ENCODE data around the gene PDAP1. TPM values are rescaled to one million over a fixed set of nuclear protein-coding genes. Genes with fewer than 3 reads are reported as not detected.

The PDAP1 gene
- total and polyA plus RNA-seq, 2 of the 13 experiments (the other 11 are each of a cell fraction or from before 2014, with no cell fraction given), result 13.0 to 100 TPM

DNA sequence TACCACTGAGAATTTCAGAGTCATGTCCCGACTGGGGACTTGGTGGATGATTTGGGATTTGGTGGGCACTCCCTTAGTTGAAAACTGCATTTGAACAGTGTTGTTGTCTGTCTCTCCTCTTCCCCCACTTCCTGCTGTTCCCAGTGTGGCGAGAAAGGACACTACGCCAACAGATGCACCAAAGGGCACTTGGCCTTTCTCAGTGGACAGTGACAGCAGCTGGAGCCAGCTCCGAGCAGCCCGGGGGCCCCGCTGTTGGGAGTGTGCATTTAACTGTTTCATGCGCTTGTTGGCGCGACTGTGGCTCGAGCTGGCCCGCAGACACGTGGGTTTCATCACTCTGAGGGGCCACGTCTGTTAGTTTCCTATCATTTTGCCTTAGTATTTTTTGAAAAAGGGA, 47.9 kb upstream of the PDAP1 start:
- no TSS peak for BruUV-seq (replicated peaks)
- peaks cover 41% of the 10 kb centered on the region for H4K20me1 ChIP-seq (ENCODE audit: insufficient read depth, low read length)
- no peak overlapping the region for H3K9ac ChIP-seq (ENCODE audit: insufficient read depth, low read depth, low read length)
- H3K79me2 ChIP-seq (ENCODE audit: insufficient read depth, low read length), result peaks cover 30% of the 10 kb centered on the region
- no peak overlapping the region for H2AFZ ChIP-seq (ENCODE audit: low read length)
- DNase-seq (ENCODE audit: low spot score) (no peak), ATAC-seq (no peak), FAIRE-seq (no peak)
- intact Hi-C loops (cut with micrococcal nuclease; ENCODE audit: unreplicated experiment) (no loop called here), in situ Hi-C loops (cut with HindIII; ENCODE audit: extremely low pct_ligation_motif_present, low pct_unique_long_range_greater_than_20kb) (no loop called here)
- H3K4me1 ChIP-seq (ENCODE audit: insufficient read depth, low read length), result peaks cover 13% of the 10 kb centered on the region
- H3K4me2 ChIP-seq (ENCODE audit: low read depth, low read length), result no peak overlapping the region
- peaks cover 25 to 97% of the 10 kb centered on the region in 2 experiments for H3K36me3 ChIP-seq (replicated peaks in 1 of 2; ENCODE audit: control insufficient read depth in 1 of 2, insufficient read depth in 2 of 2, low read length in 2 of 2)
- POLR2A ChIA-PET, result interaction anchor here (3.8 kb wide), 1 partner anchor 9 kb away, joined by 16 read pairs; the partner anchor contains the start of gene ATP5MF
- no peaks in the 10 kb centered on the region for H3K27me3 ChIP-seq (ENCODE audit: control insufficient read depth in 1 of 2, insufficient read depth in 2 of 2, low read length in 2 of 2)
- no peak overlapping the region for H3K27ac ChIP-seq (ENCODE audit: extremely low read length, insufficient read depth, low read length)
- CTCF ChIA-PET (ENCODE audit: low intra/inter-chr PET ratio, low total read pairs), result no interaction called here
- no peak for TF ChIP-seq ZNF775 (CRISPR knock-in tag; IDR thresholded peaks at IDR 0.05; ENCODE audit: borderline replicate concordance)
- peak in 1 of 2 experiments; percentile 23; a peak in 1 of 4 replicates for TF ChIP-seq POLR2A (IDR thresholded peaks at IDR 0.05; ENCODE audit: insufficient read depth in 1 of 2, low read depth in 2 of 2, low read length in 2 of 2)
- TF ChIP-seq, protein P1, sequence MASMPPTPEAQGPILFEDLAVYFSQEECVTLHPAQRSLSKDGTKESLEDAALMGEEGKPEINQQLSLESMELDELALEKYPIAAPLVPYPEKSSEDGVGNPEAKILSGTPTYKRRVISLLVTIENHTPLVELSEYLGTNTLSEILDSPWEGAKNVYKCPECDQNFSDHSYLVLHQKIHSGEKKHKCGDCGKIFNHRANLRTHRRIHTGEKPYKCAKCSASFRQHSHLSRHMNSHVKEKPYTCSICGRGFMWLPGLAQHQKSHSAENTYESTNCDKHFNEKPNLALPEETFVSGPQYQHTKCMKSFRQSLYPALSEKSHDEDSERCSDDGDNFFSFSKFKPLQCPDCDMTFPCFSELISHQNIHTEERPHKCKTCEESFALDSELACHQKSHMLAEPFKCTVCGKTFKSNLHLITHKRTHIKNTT (CRISPR knock-in tag; IDR thresholded peaks at IDR 0.05), result no peak
- TF ChIP-seq, protein P2, sequence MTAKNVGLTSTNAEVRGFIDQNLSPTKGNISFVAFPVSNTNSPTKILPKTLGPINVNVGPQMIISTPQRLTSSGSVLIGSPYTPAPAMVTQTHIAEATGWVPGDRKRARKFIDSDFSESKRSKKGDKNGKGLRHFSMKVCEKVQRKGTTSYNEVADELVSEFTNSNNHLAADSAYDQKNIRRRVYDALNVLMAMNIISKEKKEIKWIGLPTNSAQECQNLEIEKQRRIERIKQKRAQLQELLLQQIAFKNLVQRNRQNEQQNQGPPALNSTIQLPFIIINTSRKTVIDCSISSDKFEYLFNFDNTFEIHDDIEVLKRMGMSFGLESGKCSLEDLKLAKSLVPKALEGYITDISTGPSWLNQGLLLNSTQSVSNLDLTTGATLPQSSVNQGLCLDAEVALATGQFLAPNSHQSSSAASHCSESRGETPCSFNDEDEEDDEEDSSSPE (CRISPR knock-in tag; IDR thresholded peaks at IDR 0.05), result no peak
- TF ChIP-seq AGO1 (IDR thresholded peaks at IDR 0.05; ENCODE audit: low read depth, low read length, poor library complexity, severe bottlenecking), result peak; percentile 57
- peak; percentile 48; the same call in 1 of the 2 replicates for TF ChIP-seq POLR2G (IDR thresholded peaks at IDR 0.05; ENCODE audit: low read depth, low read length)
- peak; percentile 62 for TF ChIP-seq AGO2 (optimal IDR thresholded peaks at IDR 0.05; ENCODE audit: low read depth, low read length)
- no peak for TF ChIP-seq ZNF251 (CRISPR knock-in tag; IDR thresholded peaks at IDR 0.05)
- TF ChIP-seq, protein P3, sequence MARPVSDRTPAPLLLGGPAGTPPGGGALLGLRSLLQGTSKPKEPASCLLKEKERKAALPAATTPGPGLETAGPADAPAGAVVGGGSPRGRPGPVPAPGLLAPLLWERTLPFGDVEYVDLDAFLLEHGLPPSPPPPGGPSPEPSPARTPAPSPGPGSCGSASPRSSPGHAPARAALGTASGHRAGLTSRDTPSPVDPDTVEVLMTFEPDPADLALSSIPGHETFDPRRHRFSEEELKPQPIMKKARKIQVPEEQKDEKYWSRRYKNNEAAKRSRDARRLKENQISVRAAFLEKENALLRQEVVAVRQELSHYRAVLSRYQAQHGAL (CRISPR knock-in tag; IDR thresholded peaks at IDR 0.05; ENCODE audit: not compliant biosample characterization), result no peak
- TF ChIP-seq SIN3A (IDR thresholded peaks at IDR 0.05; ENCODE audit: borderline replicate concordance, low read depth, low read length), result no peak
- no peak for TF ChIP-seq PHF21A (CRISPR knock-in tag; IDR thresholded peaks at IDR 0.05)
- no peak for TF ChIP-seq GATA4 (IDR thresholded peaks at IDR 0.05; ENCODE audit: borderline replicate concordance, low read depth)
- no peaks in the 10 kb centered on the region for H3K9me3 ChIP-seq (ENCODE audit: low read length)
- no peak overlapping the region for H3K4me3 ChIP-seq (replicated peaks in 1 of 3; ENCODE audit: insufficient read depth in 1 of 3, low read depth in 2 of 3, low read length in 3 of 3)
- WGBS (ENCODE audit: low lambda C conversion rate), result 93% methylated on average over 13 of the region's 13 CpGs
